ENCODE measurements around the gene CNFN.

Gene CNFN

GRCh38 chr19:42407816-42408175 is 17.7 kb upstream of the CNFN start:
- DNase-seq, result no peak

- DNase-seq, result no peak
Observed at GRCh38 chr19:42407085-42407815, 17.2 kb upstream of the CNFN start.

DNA sequence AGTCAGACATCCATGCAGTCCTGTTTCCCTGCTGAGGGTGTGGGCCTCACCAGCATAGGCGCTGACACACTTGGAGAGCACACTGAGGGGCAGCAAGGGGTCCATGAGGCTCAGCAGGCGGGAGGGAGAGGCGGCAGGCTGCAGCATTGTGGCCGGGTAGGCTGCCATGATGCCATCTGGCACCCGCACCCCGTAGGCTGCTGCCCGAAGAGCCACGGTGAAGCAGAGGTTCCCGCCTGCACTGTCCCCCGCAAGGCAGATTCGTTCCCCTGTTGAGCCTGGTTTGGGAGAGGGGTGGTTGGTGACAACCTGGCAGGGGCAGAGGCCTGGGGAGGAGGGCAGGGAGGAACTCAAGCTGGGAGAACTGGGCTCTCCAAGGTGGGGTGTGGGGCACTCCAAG is 16.0 kb upstream of the CNFN start:
- no peak for DNase-seq

- DNase-seq, result no peak
Observed at GRCh38 chr19:42403586-42403985, 13.5 kb upstream of the CNFN start.

DNA sequence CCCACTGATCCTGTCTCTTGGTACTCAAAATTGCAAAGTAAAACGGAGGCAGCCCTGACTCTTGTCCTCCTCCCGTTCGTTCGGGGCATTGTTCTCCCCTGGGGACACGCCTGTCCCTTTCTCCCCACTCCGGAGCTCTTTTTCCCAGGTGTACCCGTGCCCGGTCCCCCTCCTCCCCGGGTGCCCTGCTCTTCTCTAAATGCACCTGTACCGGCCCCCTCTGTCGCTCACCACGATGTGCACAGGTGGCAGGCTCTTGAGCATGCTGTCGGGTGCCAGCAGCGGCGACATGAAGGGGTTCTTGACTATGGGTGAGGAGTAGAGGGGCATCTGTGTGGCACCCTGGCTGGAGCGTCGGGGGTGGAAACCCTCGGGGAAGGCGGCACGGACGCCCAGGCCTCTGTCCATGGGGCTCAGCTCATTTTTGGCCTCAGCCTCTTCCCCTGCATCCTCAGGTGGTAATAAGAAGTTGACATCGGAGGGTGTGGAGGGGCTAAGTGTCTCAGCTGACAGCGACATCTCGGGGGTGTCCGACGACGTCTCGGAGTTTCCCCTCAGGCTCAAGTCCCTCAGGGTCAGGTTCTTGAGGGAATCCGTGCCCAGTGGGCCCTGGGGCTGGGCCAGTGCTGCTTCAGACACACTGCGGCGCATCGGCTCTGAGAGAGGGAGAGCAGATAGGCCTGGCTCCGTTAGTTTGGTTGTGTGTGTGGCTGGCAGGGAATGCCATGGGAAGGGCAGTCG is 12.4 kb upstream of the CNFN start:
- no peak for DNase-seq

DNA sequence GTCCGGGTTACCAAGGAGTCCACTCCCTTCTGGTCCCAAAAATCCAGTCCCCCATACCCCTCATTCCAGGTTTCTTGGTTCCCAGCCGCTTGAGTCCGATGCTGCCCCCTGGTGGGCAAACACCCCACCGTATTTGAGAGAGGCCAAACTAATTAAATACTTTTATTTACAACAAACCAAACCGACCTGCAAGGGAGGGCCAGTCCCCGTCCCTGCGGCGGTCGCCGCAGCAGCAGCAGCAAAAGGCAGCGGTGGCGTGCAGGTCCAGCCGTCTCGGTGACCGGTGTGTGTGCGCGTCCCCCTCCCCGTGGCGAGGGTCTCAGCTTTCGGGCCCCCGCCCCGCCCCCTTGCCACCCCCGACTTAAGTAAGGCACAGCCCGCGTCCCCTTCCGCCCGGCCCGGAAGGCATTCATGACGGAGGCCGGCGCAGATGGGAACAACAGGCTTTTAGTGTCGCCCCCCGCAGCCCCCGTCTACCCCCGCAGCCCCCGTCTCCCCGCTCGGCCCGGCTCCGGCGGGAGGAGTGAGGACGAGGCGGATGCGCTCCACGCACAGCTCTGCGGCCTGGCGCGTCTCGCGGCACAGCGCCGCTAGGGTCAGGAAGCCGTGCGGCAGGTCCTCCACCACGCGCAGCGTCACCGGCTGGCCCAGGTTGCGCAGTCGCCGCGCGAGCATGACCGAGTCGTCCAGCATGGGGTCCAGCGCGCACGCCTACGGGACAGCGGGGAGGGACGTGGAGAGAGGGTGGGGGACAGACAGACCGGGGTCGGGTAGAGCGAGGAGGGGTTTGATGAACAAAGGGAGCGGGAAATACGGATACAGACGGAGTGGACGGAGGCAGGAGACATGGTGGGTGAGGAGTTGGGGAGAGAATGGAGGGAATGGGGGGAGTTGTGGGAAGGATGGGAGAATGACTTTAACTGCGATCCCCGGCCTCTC is 11.5 kb upstream of the CNFN start:
- peak; percentile 72 for DNase-seq

- no peak for DNase-seq
Observed at GRCh38 chr19:42400404-42400803, 10.3 kb upstream of the CNFN start.

- DNase-seq, result no peak
Observed at GRCh38 chr19:42397263-42398166, 7.4 kb upstream of the CNFN start.

GRCh38 chr19:42396381-42397262 is 6.5 kb upstream of the CNFN start:
- DNase-seq, result peak; percentile 98

DNA sequence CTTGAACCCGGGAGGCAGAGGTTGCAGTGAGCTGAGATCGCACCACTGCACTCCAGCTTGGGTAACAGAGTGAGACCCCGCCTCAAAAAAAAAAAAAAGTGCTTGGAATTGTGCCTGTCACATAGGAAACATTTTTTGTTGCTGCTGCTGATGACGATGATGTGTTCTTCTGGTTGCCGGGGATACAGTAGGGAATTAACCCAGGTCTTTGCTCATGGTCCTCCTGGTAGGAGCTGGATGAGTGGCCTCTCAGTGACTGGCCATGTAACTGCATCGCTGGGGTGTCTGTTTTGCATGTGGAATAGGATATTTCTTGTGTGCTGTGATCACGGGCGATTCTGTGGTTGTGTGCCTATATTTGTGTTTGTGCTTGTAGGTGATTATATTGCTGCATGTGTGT is 4.7 kb upstream of the CNFN start:
- no peak for DNase-seq

DNA sequence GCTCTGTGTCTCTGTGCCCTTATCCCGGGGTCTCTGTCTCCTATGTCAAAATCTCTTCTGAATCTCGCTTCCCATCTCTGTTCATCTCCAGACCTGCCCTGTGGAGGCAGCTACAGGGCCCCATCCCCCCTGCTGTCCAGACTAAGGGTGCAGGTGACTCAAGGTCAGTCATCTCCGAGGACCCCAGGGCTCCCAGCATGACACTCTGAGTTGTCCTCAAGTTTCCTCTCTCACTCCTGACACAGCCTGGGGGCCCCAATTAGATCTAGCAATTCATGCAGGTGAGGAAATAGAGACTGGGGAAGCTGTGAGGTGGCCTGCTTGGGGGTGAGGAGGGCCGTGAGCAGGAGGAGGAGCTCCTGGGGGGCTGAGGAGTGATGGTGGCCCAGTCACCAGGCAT is 2.1 kb upstream of the CNFN start:
- DNase-seq, result no peak

DNA sequence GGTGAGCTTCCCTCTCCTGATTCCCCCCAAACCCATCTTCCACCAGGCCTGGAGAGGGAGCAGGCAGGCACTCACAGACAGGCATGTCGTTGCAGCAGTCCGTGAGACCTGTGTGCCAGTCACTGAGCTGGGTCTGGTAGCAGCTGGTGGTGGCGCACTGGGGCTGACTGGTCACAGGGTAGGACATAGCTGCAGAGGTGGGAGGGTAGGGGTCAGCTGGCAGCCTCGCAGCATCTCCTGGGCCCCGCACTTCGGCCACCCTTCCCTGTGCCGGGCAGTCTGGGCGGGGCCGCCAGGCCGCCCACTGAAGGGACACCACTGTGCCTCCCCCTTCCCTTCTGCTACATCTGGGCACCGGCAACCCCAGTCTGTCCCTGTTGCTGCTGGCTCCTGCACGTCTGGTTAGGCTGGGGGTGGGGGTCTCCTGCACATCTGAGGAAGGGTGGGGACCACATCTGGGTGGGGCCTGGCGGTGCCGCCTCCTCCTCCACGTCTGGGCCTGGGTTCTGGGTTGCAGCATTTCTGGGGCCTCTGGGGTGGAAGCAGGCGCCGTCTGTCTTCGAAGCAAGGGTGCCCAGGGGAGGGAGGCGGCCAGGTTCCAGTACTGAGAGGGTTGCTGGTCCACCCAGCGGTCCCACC is 1.1 kb downstream of the CNFN start:
- no peak for DNase-seq

- DNase-seq, result peak; percentile 79
Observed at GRCh38 chr19:42386974-42387707, 3.0 kb downstream of the CNFN start.

DNA sequence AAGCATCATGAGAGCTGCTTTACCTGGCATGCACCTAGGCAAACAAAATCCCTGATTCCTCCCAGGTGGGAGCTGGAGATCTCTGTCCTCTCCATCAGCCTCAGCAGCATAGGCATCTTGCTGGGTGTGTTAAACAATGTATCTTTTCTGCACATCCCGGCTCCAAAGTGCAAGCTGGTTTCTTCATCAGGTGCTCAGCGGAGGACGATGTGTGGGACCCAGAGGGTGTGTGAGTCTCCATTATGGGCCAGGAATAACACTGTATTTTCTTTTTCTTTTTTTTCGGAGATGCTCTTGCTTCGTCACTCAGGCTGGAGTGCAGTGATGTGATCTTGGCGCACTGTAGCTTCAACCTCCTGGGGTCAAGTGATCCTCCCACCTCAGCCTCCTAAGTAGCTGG is 9.9 kb downstream of the CNFN start:
- no peak for DNase-seq

GRCh38 chr19:42378225-42379215 is 11.6 kb downstream of the CNFN start:
- no peak for DNase-seq

- no peak for DNase-seq
Observed at GRCh38 chr19:42376177-42376555, 13.9 kb downstream of the CNFN start.

- no peak for DNase-seq
Observed at GRCh38 chr19:42375415-42376176, 14.5 kb downstream of the CNFN start.

- no peak for DNase-seq
Observed at GRCh38 chr19:42374826-42375376, 15.2 kb downstream of the CNFN start.
